ENCODE results near the gene FHOD1. TPM values are rescaled to one million over a fixed set of nuclear protein-coding genes. Genes with fewer than 3 reads are reported as not detected.
A peak's percentile ranks its signal among the peaks of the same experiment; 100 is the strongest.

FHOD1 gene
- total and polyA plus RNA-seq, 2 of the 13 experiments (the other 11 are each of a cell fraction or from before 2014, with no cell fraction given) = 20.0 to 20.8 TPM

- peak; percentile 49 for TF ChIP-seq KAT8 (CRISPR knock-in tag; IDR thresholded peaks at IDR 0.05)
- TF ChIP-seq ZNF280B (CRISPR knock-in tag; IDR thresholded peaks at IDR 0.05; ENCODE audit: borderline replicate concordance) = no peak; the same call in 1 of the 2 replicates
- 0 out of 2 replicates have a peak, but pooled peaks have one; percentile 27 for TF ChIP-seq CENPT (CRISPR knock-in tag; IDR thresholded peaks at IDR 0.05; ENCODE audit: low read depth)
- TF ChIP-seq AKAP8 (CRISPR knock-in tag; IDR thresholded peaks at IDR 0.05) = no peak
- TF ChIP-seq SP5 (CRISPR knock-in tag; IDR thresholded peaks at IDR 0.05; ENCODE audit: borderline replicate concordance, low read depth) = no peak; the same call in 1 of the 2 replicates
- no peak for TF ChIP-seq SMARCC2 (IDR thresholded peaks at IDR 0.05)
- TF ChIP-seq ESRRA (CRISPR knock-in tag; IDR thresholded peaks at IDR 0.05; ENCODE audit: low read depth) = 0 out of 2 replicates have a peak, but pooled peaks have one; percentile 10
- 0 out of 2 replicates have a peak, but pooled peaks have one; percentile 74 for TF ChIP-seq TOE1 (CRISPR knock-in tag; IDR thresholded peaks at IDR 0.05)
- TF ChIP-seq TCF7 (IDR thresholded peaks at IDR 0.05; ENCODE audit: low read depth) = 0 out of 2 replicates have a peak, but pooled peaks have one; percentile 9
- TF ChIP-seq MAX (IDR thresholded peaks at IDR 0.05) = peak; percentile 89
- no peak for TF ChIP-seq TBX3 (IDR thresholded peaks at IDR 0.05; ENCODE audit: borderline replicate concordance)
- no peak; the same call in 1 of the 2 replicates for TF ChIP-seq CHCHD3 (CRISPR knock-in tag; IDR thresholded peaks at IDR 0.05)
- no peak for TF ChIP-seq EEA1 (CRISPR knock-in tag; IDR thresholded peaks at IDR 0.05; ENCODE audit: borderline replicate concordance)
- TF ChIP-seq PRDM10 (CRISPR knock-in tag; IDR thresholded peaks at IDR 0.05; ENCODE audit: low read depth) = no peak
- TF ChIP-seq IKZF4 (CRISPR knock-in tag; IDR thresholded peaks at IDR 0.05; ENCODE audit: borderline replicate concordance, low read depth, not compliant biosample characterization) = no peak
- peak; percentile 58 for TF ChIP-seq HNRNPK (IDR thresholded peaks at IDR 0.05; ENCODE audit: low read depth, low read length, poor library complexity, severe bottlenecking)
- no peak for TF ChIP-seq ZNF3 (CRISPR knock-in tag; IDR thresholded peaks at IDR 0.05)
- peak; percentile 14; the same call in 1 of the 2 replicates for TF ChIP-seq PAXIP1 (CRISPR knock-in tag; conservative IDR thresholded peaks at IDR 0.05)
Observed at GRCh38 chr16:67247192-67248072, at the start of gene FHOD1 (continued).
